Measurements from ENCODE around the gene GUCA2B.

GUCA2B gene

GRCh38 chr1:42138586-42138985 is 14.6 kb upstream of the GUCA2B start:
- POLR2A ChIA-PET, result no interaction called here
- CTCF ChIA-PET, result no interaction called here
- DNase-seq (ENCODE audit: extremely low spot score), result no peak
- no peak for TF ChIP-seq CTCF (IDR thresholded peaks at IDR 0.05; ENCODE audit: control extremely low read depth, extremely low read depth, low read depth, missing control alignments)

- TF ChIP-seq CTCF (IDR thresholded peaks at IDR 0.05; ENCODE audit: control extremely low read depth, extremely low read depth, low read depth, missing control alignments), result no peak
- ChIA-PET CTCF (no interaction called here), POLR2A (no interaction called here)
- DNase-seq (ENCODE audit: extremely low spot score), result no peak
Measured at GRCh38 chr1:42139444-42139843, 13.8 kb upstream of the GUCA2B start.

- TF ChIP-seq CTCF (IDR thresholded peaks at IDR 0.05; ENCODE audit: control extremely low read depth, extremely low read depth, low read depth, missing control alignments), result no peak
- no peak for DNase-seq (ENCODE audit: extremely low spot score)
Measured at GRCh38 chr1:42140191-42140590, 13.0 kb upstream of the GUCA2B start.

GRCh38 chr1:42141978-42142377 is 11.2 kb upstream of the GUCA2B start:
- no peak for DNase-seq (ENCODE audit: extremely low spot score)
- ChIA-PET POLR2A (no interaction called here), CTCF (interaction anchor here (0.8 to 3.4 kb wide), 3 partner anchors 13 to 32 kb away, joined by 3 to 13 read pairs (median 6); no protein-coding TSS in a partner anchor)
- no peak for TF ChIP-seq CTCF (IDR thresholded peaks at IDR 0.05; ENCODE audit: control extremely low read depth, extremely low read depth, low read depth, missing control alignments)

More at GRCh38 chr1:42140191-42140590, 13.0 kb upstream of the GUCA2B start:
- POLR2A ChIA-PET, result no interaction called here
- CTCF ChIA-PET, result interaction anchor here (3.4 kb wide), 1 partner anchor 33 kb away, joined by 13 read pairs; no protein-coding TSS in a partner anchor

- ChIA-PET CTCF (interaction anchor here (2.2 to 3.4 kb wide), 2 partner anchors 14 to 31 kb away, joined by 6 to 13 read pairs; no protein-coding TSS in a partner anchor), POLR2A (no interaction called here)
- no peak for DNase-seq (ENCODE audit: extremely low spot score)
- no peak for TF ChIP-seq CTCF (IDR thresholded peaks at IDR 0.05; ENCODE audit: control extremely low read depth, extremely low read depth, low read depth, missing control alignments)
Measured at GRCh38 chr1:42142894-42143675, 10.1 kb upstream of the GUCA2B start.

- TF ChIP-seq CTCF (IDR thresholded peaks at IDR 0.05; ENCODE audit: control extremely low read depth, extremely low read depth, low read depth, missing control alignments), result no peak
- POLR2A ChIA-PET, result no interaction called here
- CTCF ChIA-PET, result no interaction called here
- DNase-seq (ENCODE audit: extremely low spot score), result no peak
Measured at GRCh38 chr1:42143896-42144710, 9.1 kb upstream of the GUCA2B start.
